ENCODE results near the gene COG7.

Gene COG7

DNA sequence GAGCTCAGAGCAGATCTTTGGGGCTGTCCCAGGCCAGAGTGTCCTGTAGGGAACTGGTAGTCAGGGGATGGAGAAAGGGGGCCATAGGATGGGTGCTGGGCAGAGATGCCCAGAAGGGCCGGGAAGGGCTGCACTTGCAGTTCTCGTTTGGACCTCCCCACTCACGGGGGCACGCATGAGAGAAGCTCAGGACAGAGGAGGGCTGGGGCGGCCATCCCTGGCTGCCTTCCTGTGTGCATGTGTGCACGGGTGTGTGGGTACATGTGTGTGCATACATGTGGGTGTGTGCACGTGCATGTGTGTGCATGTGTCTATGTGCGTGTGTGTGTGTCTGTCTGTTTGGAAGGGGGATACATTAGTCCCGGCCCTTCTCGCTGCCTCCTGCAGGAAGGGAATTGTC lies 73.3 kb downstream of the COG7 start:
- Histone ChIP-seq H3K9ac (ENCODE audit: low read length) (no peak overlapping the region), H3K79me2 (ENCODE audit: low read length) (no peaks in the 10 kb centered on the region), H3K27me3 (ENCODE audit: low read depth, low read length) (no peaks in the 10 kb centered on the region), H3K36me3 (replicated peaks; ENCODE audit: low read depth, low read length) (no peaks in the 10 kb centered on the region), H2AFZ (ENCODE audit: low read depth, low read length) (no peak overlapping the region), H4K20me1 (ENCODE audit: insufficient read depth, low read length) (no peaks in the 10 kb centered on the region), H3K27ac (ENCODE audit: low read length) (no peak overlapping the region), H3K9me3 (ENCODE audit: insufficient read depth, low read length) (no peaks in the 10 kb centered on the region), H3K4me2 (ENCODE audit: low read length) (no peak overlapping the region), H3K4me1 (ENCODE audit: low read length) (no peaks in the 10 kb centered on the region), H3K4me3 (ENCODE audit: low read length) (no peak overlapping the region)
- TF ChIP-seq CTCF (IDR thresholded peaks at IDR 0.05; ENCODE audit: low read depth, low read length) (no peak), EZH2phosphoT487 (IDR thresholded peaks at IDR 0.05; ENCODE audit: low read depth) (no peak)

DNA sequence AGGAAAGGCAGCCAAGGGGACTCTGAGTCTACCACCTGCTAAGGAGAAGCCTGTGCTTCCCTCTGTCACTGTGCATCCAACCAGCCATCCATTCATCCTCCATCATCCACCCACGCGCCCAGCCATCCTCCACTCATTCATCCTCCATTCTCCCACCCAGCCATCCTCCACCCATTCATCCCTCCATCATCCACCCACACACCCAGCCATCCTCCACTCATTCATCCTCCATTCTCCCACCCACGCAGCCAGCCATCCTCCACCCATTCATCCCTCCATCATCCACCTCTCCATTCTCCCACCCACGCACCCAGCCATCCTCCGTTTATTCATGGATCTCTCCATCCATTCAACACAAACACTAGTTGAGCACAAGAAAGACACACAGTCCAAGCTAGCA lies 74.1 kb downstream of the COG7 start:
- H3K4me2 ChIP-seq (ENCODE audit: low read length): no peak overlapping the region
- TF ChIP-seq EZH2phosphoT487 (IDR thresholded peaks at IDR 0.05; ENCODE audit: low read depth) (no peak), CTCF (IDR thresholded peaks at IDR 0.05; ENCODE audit: low read depth, low read length) (no peak)

GRCh38 chr16:23378256-23378655 lies 74.7 kb downstream of the COG7 start:
- Histone ChIP-seq H3K9ac (ENCODE audit: low read length) (no peak overlapping the region), H3K9me3 (ENCODE audit: insufficient read depth, low read length) (no peaks in the 10 kb centered on the region), H2AFZ (ENCODE audit: low read depth, low read length) (no peak overlapping the region), H3K4me1 (ENCODE audit: low read length) (no peaks in the 10 kb centered on the region), H3K4me2 (ENCODE audit: low read length) (no peak overlapping the region), H3K27me3 (ENCODE audit: low read depth, low read length) (no peaks in the 10 kb centered on the region), H3K36me3 (replicated peaks; ENCODE audit: low read depth, low read length) (no peaks in the 10 kb centered on the region), H3K4me3 (ENCODE audit: low read length) (no peak overlapping the region), H4K20me1 (ENCODE audit: insufficient read depth, low read length) (no peaks in the 10 kb centered on the region), H3K79me2 (ENCODE audit: low read length) (no peaks in the 10 kb centered on the region), H3K27ac (ENCODE audit: low read length) (no peak overlapping the region)
- no peak for TF ChIP-seq EZH2phosphoT487 (IDR thresholded peaks at IDR 0.05; ENCODE audit: low read depth)
- no peak for TF ChIP-seq CTCF (IDR thresholded peaks at IDR 0.05; ENCODE audit: low read depth, low read length)

More for the DNA sequence above, 74.1 kb downstream of the COG7 start:
- Histone ChIP-seq H3K79me2 (ENCODE audit: low read length) (no peaks in the 10 kb centered on the region), H3K4me1 (ENCODE audit: low read length) (no peaks in the 10 kb centered on the region), H4K20me1 (ENCODE audit: insufficient read depth, low read length) (no peaks in the 10 kb centered on the region), H3K36me3 (replicated peaks; ENCODE audit: low read depth, low read length) (no peaks in the 10 kb centered on the region), H2AFZ (ENCODE audit: low read depth, low read length) (no peak overlapping the region), H3K9me3 (ENCODE audit: insufficient read depth, low read length) (no peaks in the 10 kb centered on the region), H3K4me3 (ENCODE audit: low read length) (no peak overlapping the region), H3K27me3 (ENCODE audit: low read depth, low read length) (no peaks in the 10 kb centered on the region), H3K27ac (ENCODE audit: low read length) (no peak overlapping the region), H3K9ac (ENCODE audit: low read length) (no peak overlapping the region)

GRCh38 chr16:23377071-23377931 lies 75.7 kb downstream of the COG7 start:
- H3K27ac ChIP-seq (ENCODE audit: low read length): no peak overlapping the region
- no peaks in the 10 kb centered on the region for H3K9me3 ChIP-seq (ENCODE audit: insufficient read depth, low read length)
- H3K36me3 ChIP-seq (replicated peaks; ENCODE audit: low read depth, low read length): no peaks in the 10 kb centered on the region
- TF ChIP-seq EZH2phosphoT487 (IDR thresholded peaks at IDR 0.05; ENCODE audit: low read depth) (no peak), CTCF (IDR thresholded peaks at IDR 0.05; ENCODE audit: low read depth, low read length) (no peak)
- H4K20me1 ChIP-seq (ENCODE audit: insufficient read depth, low read length): no peaks in the 10 kb centered on the region
- H3K4me1 ChIP-seq (ENCODE audit: low read length): no peaks in the 10 kb centered on the region
- no peaks in the 10 kb centered on the region for H3K27me3 ChIP-seq (ENCODE audit: low read depth, low read length)
- no peak overlapping the region for H3K9ac ChIP-seq (ENCODE audit: low read length)
- no peak overlapping the region for H3K4me2 ChIP-seq (ENCODE audit: low read length)
- no peak overlapping the region for H2AFZ ChIP-seq (ENCODE audit: low read depth, low read length)
- H3K79me2 ChIP-seq (ENCODE audit: low read length): no peaks in the 10 kb centered on the region
- H3K4me3 ChIP-seq (ENCODE audit: low read length): no peak overlapping the region
